Cerebellar cortex (tissue), 1 donor: ENCODE measurements around the gene ARHGAP9.
"Not testable (repeated sequence)": the region's sequence is repeated elsewhere in the genome, so short reads cannot be mapped to it uniquely, and the experiment has no call there.

ENCODE experiments used
- DNase-seq: peaks from one replicate; pipeline ENCODE4 v3.0.0-alpha.2; 2015; ENCODE audit warnings: low spot score

Gene ARHGAP9

DNA sequence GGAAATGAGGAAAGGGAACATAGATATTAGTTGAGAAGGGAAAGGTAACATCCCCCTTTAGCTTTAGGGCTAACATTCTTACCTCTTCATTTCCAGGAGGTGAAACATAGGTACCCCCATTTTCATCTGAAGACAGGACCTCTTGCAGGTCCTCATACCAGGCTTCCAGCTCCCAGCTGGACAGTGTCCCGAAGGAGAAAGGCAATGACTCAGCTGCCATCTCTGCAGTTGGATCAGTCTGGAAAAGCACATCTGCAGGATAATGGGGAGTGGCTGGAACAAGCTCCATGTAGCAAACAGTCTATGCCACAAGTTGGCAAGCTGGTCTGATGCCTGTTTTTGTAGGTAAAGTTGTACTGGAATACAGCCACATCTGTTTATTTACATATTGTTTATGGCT is 37.5 kb upstream of the ARHGAP9 start:
- DNase-seq: no peak

DNA sequence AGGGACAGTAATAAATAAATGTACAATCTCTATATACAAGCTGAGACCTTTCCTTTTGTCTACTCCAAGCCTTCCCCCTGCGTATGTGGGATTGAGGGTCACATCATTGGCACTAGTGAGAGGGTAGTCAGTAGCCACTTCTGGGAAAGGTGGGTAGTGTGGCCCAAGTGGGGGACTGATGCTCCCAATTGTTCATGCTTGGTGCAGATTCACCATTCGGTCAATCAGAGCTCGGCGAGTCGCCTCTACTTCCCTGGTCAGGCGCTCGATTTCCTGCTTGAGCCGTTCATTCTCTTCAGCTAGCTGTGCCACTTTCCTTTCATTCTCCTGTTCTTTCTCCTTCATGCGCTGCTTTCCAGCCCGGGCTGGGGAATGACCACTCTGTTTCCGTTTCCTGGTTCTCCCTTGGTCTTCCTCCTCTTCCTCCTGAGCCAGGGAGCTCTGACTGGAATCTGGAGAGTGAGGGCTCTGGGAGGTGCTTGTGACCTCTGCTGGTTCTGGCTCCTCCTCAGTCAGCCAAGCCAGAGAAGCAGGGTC is 37.0 kb upstream of the ARHGAP9 start:
- DNase-seq: no peak

DNA sequence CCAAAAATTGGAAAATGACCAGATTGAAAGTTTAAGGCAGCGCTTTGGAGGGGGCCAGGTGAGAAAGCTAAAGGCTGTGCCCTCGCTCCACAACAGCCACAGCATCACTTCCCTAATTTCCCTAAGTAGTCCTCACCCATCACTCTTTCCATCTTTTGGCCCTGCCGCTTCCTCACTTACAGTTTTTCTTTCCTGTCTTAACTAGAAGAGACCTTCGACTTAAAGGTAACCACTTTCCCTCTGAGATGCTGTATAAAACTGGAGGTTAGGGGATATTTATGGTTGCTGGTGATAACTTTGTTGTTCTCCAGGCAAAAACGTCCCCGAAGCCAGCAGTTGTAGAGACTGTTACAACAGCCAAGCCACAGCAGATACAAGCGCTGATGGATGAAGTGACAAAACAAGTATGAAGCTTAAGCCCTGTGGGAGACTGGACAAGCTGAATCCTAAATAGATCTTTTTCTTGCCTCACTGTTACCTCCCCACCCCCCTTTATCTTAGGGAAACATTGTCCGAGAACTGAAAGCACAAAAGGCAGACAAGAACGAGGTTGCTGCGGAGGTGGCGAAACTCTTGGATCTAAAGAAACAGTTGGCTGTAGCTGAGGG is 36.4 kb upstream of the ARHGAP9 start:
- DNase-seq: no peak

DNA sequence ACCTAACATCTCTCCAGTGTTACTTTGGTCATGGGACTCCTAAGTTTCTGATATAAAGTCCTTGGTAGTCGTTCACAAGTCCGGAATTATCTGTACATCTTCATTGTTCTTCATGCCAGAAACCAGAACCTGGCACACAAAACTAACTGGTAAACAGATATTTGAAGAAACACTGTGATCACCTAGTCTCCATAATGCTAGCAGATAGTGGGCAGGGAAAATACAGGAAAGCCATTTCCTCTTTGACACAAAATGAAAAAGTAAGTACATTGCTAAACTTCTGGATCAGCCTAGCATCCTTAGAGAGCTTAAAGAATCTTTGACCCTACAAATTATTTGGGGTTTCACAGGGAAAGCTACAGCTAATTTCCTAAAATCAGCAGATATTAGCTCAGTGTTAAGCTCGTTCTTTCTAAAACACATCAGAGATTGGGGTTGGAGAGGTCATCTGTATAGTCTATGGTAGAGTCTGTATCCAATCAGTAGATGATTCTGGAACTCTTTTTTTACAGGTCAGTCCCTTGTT is 35.8 kb upstream of the ARHGAP9 start:
- no peak for DNase-seq

DNA sequence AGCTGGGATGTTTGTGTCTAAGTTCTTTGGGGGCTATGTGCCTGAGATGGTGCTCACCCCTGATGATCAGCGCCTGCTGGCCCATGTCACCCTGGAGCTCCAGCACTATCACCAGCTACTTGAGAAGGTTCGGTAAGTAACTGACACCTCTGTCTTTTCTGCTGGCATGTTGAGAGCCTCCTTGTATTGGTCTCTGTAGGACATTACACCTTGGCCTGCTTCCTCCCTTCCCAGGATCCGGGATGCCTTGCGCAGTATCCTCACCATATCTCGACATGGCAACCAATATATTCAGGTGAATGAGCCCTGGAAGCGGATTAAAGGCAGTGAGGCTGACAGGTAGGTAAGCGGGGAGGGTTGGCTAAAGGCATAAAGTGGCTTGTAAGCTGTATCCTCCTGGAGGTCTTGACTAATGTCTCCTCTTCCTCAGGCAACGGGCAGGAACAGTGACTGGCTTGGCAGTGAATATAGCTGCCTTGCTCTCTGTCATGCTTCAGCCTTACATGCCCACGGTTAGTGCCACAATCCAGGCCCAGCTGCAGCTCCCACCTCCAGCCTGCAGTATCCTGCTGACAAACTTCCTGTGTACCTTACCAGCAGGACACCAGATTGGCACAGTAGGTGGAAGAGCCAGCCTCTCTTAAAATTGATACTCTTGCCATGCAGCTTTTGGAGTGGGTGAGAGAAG is 35.2 kb upstream of the ARHGAP9 start:
- no peak for DNase-seq

DNA sequence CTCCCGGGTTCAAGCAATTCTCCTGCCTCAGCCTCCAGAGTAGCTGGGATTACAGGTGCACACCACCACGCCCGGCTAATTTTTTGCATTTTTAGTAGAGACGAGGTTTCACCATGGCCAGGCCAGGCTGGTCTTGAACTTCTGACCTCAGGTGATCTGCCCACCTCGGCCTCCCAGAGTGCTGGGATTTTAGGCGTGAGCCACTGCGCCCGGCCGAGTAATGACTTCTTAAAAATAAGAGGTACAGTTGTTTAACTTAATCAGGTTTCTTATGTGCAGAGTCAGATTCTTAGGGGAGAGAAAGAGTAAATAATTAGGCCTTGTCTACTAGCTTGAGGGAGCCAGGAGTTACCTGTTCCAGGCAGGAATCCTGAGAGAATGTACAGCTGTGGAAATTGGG is 34.6 kb upstream of the ARHGAP9 start:
- DNase-seq: not testable (repeated sequence)

DNA sequence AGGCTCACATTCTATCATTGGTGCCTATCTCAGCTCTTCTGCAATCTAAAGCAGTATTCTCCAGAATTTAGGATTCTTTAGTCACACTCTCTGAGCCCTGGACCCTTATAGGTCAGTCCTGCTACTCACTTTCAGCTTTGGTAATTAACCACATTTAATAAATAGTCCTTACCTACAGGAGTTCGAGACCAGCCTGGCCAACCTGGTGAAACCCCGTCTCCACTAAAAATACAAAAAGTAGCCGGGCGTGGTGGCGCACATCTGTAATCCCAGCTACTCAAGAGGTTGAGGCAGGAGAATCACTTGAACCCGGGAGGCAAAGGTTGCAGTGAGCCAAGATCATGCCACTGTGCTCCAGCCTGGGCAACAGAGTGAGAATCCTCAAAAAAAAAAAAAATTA is 34.0 kb upstream of the ARHGAP9 start:
- not testable (repeated sequence) for DNase-seq

DNA sequence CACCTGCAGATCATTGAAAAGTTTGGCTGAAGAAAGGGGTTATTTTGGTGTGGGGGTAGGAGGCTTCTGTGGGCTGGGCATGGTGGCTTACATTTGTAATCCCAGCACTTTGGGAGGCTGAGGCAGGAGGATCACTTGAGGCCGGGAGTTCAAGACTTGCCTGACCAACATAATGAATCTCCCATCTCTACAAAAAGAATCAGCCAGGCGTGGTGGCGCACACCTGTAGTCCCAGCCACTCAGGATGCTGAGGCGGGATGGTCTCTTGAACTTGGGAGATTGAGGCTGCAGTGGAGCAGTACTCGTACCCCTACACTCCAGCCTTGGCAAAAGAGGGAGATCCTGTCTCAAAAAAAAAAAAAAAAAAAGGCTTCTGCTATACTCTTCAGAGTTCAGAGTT is 33.6 kb upstream of the ARHGAP9 start:
- DNase-seq: no peak

DNA sequence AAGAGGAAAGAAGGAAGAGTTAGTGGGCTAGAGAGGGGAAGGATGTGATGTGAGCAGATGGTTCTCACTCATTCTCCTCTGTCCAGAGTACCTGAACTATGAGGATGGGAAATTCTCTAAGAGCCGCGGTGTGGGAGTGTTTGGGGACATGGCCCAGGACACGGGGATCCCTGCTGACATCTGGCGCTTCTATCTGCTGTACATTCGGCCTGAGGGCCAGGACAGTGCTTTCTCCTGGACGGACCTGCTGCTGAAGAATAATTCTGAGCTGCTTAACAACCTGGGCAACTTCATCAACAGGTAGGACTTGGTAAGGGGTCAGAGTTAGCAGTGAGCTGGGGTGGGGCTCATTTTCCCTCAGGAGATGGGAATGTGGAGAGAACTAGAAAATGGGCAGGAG is 33.0 kb upstream of the ARHGAP9 start:
- DNase-seq: no peak

DNA sequence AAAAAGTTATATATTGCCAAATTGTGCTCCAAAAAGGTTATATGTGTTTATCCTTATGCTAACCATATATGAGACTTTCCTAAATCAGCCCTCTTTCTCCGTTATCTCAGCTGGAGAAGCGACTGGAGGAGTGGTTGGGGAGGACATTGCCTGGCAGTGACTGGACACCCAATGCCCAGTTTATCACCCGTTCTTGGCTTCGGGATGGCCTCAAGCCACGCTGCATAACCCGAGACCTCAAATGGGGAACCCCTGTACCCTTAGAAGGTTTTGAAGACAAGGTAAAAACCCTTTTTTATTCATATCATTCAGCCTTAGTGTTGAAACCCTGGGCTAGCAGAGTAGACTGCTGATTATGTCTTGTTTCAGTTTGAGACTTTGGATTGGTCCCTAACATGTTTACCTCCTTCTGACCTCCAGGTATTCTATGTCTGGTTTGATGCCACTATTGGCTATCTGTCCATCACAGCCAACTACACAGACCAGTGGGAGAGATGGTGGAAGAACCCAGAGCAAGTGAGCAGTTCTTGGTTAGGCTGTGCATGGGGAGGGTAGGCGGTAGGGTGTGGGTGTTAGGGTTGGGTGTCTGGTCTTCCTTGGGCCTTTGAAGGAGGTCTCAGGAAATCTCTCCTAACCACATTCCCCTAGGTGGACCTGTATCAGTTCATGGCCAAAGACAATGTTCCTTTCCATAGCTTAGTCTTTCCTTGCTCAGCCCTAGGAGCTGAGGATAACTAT is 32.1 kb upstream of the ARHGAP9 start:
- no peak for DNase-seq

DNA sequence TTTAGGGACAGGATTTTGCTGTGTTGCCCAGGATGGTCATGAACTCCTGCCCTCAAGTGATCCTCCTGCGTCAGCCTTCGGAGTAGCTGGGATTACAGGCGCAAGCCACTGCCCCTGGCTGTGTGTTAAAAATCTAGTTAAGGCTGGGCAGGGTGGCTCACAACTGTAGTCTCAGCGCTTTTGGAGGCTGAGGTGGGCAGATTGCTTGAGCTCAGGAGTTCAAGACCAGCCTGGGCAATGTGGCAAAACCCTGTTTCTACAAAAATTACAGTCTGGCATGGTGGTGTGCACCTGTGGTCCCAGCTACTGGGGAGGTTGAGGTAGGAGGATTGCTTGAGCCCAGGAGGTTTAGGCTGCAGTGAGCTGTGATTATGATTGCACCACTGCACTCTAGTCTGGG is 31.5 kb upstream of the ARHGAP9 start:
- no peak for DNase-seq

DNA sequence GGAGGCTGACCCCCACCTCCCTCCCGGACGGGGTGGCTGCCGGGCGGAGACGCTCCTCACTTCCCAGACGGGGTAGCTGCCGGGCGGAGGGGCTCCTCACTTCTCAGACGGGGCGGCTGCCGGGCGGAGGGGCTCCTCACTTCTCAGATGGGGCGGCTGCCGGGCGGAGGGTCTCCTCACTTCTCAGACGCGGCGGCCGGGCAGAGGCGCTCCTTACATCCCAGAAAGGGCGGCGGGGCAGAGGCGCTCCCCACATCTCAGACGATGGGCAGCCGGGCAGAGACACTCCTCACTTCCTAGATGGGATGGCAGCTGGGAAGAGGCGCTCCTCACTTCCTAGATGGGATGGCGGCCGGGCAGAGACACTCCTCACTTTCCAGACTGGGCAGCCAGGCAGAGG is 28.1 kb upstream of the ARHGAP9 start:
- DNase-seq: not testable (repeated sequence)

DNA sequence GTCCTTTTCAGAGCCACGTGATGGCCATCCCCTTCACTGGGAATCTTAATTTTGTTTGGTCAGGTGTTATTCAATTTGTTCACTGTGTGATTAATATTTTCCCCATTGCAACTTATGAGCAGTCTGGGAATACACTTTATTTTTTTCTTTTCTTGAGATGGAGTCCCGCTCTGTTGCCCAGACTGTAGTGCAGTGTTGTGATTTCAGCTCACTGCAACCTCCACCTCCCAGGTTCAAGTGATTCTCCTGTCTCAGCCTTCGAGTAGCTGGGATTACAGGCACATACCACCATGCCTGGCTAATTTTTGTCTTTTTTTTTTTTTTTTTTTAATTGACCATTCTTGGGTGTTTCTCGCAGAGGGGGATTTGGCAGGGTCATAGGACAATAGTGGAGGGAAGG is 26.9 kb upstream of the ARHGAP9 start:
- not testable (repeated sequence) for DNase-seq

DNA sequence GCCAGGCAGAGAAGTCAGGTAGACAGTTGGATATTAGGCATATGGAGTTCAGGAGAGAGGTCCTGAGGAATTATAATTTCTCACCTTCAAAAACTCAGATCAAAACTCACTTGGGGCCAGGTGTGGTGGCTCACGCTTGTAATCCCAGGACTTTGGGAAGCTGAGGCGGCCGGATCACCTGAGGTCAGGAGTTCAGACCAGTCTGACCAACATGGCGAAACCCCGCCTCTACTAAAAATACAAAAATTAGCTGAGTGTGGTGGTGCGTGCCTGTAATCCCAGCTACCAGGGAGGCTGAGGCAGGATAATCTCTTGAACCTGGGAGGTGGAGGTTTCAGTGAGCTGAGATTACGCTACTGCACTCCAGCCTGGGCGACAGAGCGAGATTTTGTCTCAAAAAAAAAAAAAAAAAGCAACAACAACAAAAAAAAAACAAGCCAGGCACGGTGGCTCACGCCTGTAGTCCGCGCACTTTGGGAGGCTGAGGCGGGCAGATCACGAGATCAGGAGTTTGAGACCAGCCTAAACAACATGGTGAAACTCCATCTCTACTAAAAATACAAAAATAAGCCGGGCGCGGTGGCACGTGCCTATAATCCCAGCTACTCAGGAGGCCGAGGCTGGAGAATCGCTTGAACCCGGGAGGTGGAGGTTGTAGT is 22.8 kb upstream of the ARHGAP9 start:
- not testable (repeated sequence) for DNase-seq

DNA sequence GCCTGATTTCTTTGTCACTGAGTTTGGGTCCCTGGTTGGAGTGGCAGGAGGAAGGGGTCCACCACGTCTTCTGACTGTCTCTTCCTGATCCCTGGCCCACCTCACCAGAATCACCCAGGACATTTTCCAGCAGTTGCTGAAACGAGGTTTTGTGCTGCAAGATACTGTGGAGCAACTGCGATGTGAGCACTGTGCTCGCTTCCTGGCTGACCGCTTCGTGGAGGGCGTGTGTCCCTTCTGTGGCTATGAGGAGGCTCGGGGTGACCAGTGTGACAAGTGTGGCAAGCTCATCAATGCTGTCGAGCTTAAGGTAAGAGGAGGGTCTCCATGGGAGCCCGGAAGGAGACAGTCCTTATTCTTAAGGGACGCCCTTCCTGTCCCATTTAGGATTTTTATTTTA is 20.5 kb upstream of the ARHGAP9 start:
- no peak for DNase-seq

DNA sequence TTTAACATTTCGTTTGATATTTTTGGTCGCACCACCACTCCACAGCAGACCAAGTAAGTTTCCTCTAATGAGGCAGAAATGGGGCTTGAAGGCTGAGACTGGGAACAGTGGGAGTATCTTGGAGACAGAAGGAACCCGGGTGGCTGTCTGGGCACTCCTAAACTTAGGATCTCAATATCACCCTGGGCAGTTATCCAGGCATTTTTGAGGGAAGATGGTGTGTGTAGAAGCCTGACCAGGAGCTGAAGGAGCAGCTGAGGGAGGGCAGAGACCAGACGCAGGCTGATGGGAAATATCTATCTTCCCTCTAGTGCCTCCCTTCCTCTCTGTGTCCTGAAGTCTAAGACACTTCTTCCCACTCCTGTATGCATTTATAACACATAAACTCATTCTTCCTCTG is 18.9 kb upstream of the ARHGAP9 start:
- DNase-seq: no peak

DNA sequence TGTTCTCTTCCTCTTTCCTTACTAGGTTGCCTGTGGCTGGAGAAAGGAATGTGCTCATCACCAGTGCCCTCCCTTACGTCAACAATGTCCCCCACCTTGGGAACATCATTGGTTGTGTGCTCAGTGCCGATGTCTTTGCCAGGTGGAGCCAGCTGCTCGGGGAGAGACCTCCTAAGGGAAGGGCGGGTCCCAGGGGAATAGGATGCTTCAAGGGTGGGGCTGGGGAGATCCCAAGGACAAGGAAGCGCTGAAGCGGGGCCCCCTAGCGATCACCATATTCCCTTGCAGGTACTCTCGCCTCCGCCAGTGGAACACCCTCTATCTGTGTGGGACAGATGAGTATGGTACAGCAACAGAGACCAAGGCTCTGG is 18.5 kb upstream of the ARHGAP9 start:
- no peak for DNase-seq

DNA sequence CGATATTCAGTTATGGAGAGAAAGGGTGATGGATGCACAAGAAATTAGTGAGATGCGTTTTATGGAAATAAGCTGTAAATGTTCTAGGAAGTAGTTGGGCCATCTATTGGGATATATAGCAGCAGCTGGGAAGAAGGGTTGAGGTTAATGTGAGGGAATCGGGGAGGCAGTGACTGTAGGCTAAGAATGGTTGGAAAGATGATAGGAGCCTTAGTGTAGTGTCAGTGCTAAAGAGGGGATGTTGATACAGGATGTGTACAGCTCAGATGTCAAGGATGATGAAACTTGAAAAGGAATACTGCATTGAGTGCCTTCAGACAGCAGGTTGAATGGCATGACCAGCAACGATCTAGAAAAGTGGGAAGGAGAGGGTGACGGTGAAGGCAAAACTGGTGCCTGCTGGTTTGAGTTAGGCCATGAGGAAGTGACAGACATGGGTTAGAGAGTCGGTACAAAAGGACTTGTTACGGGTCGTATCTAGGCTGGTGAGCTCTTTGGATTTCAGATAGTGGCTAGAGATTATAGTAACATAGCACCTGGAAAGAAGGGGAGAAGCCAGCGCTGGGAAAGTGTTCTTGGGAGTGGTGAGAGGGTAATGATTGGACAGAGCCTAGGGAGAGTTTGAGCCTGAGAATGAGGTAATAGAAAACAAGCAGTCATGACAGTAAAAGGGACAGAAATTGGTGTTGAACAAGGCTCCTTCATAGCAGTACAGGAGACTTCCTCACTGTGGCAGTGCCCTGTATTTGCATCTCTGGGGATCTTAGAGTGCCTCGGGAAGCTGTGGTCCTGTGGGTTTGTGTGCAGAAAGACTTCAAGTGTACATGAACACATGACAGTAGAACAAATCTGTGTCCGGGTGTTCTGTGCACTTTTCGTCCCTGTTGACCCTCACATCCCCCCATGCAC is 17.8 kb upstream of the ARHGAP9 start:
- no peak for DNase-seq

DNA sequence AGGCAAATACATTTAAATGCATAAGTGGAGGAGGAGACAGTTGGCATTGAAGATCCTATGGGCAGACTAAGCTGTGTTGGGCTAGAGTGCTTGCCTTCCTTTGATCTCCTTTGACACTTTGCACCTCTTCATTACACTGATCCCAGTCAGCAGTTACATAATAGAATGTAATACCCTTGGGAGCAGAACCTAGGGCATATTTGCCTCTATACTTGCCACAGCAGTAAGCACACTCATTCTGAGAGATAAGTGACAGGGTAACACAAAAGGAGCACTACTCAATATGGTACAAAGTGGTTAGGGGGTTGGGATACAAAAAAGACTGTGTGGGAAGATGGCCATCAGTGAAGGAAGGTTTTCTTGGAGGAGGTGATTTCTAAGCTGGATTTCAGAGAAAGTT is 17.2 kb upstream of the ARHGAP9 start:
- DNase-seq: no peak

DNA sequence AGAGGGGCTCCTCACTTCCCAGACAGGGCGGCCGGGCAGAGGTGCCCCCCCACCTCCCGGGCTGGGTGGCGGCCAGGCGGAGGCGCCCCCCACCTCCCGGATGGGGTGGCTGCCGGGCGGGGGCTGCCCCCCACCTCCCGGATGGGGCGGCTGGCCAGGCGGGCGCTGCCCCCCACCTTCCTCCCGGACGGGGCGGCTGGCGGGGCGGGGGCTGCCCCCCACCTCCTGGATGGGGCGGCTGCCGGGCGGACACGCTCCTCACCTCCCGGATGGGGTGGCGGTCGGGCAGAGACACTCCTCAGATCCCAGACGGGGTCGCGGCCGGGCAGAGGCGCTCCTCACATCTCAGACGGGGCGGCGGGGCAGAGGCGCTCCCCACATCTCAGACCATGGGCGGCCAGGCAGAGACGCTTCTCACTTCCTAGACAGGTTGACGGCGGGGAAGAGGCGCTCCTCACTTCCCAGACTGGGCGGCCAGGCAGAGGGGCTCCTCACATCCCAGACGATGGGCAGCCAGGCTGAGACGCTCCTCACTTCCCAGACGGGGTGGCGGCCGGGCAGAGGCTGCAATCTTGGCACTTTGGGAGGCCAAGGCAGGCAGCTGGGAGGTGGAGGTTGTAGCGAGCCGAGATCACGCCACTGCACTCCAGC is 15.5 kb upstream of the ARHGAP9 start:
- not testable (repeated sequence) for DNase-seq
